GM18508 (cell line): ENCODE measurements around the gene BSND.

ENCODE experiments used
- ATAC-seq: cut with Tn5 transposase; IDR thresholded peaks from one replicate; pipeline ENCODE4 v1.9.1; 2021; ENCODE audit warnings: moderate number of reproducible peaks; ENCODE audit not compliant: insufficient read depth, unreplicated experiment

The BSND gene

DNA sequence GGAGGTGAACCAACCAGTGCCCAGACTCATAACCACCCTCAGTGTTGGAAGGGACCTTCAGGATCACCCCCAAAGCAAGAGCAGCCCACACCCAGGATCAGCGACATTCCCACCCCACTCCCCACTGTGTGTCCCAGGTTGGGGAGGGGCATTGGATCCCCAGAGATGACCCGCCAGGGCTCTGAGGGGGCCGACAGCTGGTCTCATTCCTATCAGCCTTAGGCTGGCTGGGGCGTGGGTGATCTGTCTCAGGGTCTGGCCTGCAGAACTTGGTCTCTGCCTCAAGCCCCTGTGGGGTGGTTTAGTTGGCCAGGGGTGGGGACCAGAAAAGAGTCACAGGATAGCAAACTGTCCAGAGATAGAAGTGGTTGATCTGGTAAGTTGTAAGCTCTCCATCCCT, 7.8 kb upstream of the BSND start:
- no peak for ATAC-seq

DNA sequence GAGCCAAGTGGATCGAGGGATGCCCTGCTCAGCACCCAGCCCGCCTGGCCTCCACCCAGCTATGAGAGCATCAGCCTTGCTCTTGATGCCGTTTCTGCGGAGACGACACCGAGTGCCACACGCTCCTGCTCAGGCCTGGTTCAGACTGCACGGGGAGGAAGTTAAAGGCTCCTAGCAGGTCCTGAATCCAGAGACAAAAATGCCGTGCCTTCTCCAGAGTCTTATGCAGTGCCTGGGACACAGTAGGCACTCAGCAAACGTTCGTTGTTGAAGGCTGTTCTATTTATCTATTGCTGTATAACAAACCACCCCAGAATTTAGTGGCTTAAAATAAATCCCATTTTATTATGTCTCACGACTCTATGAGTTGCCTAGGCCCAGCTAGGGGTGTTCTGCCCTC, 6.8 kb upstream of the BSND start:
- no peak for ATAC-seq

DNA sequence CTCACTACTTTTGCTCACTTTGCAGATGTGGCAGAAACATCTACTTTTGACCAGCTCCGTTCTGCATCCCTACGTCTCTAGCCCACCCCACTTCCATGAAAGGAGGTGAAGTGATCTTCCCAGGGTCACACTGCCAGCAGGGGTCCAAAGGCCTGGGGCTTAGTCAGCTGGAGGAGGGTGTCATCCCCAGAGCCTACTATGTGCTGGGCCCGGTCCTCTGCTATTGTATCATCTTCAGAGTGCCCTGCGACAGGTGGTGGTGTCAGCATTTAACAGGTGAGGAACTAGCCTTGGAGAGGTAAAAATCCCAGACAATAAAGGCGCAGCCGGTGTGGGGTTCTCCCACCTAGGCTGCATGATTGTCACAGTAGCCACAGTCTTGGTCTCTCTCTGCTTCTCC, 5.6 kb upstream of the BSND start:
- no peak for ATAC-seq

DNA sequence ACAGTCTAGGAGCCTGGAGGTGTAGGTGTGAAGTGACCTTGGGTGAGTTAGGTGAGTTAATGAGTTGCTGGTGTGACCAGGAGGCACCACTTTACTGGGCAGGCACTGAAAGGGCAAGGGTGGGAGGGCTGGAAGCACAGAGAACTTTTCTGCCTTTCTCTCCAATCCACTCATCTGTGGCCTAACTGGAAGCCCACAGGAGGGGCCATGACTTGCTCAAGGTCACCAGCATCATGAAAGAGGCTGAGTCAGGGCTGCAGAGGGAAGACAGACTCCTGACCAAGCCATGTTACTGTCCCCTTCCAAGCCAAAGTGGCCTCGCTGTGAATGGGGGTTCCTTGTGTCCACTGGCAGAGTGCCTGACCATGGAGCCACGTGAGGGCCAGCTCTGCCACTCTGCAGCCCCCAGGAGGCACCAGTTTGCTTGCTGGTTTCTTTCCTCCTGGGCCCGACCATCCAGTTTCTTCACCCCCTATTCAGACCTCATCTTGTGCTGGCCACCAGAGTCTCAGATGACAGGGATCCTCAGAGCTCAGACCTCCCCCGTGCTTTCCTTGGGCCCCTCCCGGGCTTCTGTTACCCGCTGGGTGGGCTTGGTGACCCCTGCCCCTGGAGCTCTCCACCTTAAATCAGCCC, 4.3 kb upstream of the BSND start:
- no peak for ATAC-seq

DNA sequence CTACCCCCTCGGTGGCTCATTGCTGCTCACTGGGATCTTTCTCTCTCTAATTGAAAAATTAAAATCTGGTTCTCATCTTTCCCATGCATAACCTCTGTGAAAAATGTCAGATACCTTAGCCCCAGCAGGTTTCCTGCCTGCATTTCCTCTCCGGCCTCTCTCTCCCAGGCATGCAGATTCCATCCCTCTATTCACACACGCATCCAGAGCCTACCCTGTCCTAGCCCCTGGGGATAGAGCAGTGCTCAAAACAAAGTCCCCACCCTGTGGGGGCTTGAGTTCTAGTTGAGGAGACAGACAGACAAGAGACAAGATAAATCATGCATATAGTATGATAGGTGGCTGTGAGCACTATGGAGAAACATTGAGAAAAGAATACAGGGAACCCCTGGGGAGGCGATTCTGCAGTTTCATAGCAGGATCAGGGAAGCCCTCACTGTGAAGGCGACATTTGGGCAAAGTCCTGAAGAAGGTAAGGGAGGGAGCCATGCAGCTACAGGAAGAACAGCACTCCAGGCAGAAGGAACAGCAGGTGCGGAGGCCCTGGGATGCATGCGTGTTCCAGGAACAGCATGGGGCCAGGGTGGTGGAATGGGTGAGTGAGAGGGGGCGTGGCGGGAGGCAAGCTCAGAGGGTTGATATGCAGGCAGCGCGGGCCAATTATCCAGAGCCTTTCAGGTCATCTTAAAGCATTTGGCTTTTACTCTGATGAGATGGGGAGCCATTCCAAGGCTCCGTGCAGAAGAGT, 3.5 kb upstream of the BSND start:
- ATAC-seq: no peak

DNA sequence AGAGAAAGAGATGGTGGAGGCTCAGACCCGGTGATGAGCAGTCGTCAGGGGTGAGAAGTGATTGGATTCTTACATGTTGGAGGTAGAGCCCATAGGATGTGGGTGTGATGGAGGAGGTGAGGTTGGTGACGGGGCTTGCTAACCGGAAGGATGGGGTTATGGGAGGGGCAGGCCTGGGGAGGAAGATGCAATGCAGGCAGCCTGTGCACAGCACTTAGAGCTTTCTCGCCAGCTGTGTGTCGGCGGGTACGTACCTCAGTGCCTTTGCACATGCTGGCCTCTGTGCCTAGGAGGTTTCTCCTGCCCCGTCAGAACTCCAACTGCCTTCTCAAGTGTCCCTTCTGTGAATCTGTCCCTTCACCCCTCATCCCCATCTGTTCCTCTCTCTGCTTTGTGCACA, 2.9 kb upstream of the BSND start:
- no peak for ATAC-seq

DNA sequence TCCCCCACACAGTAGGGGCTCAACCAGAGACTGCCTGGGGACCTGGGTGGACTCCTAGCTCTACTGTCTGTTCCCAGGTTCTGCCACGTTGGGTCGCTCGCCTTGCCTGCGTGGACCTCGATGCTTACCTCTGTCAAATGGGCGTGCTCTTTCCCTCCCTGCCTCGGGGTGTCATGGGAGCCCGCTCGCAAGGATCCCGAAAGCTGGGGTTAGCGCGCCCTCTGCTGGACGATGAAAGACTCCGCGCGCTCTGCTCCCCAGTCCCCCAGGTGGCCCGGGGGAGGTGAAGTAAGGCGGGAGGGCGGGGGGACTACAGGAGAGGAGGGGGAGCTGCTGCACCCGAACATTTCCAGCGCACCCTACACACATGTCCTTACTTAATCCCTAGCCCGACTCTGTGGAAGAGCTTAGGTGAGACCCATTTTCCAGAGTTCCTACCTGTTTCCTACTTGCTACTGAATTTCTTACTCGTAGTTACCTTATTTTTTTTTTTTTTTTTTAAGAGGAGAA, 2.3 kb upstream of the BSND start:
- ATAC-seq: no peak

DNA sequence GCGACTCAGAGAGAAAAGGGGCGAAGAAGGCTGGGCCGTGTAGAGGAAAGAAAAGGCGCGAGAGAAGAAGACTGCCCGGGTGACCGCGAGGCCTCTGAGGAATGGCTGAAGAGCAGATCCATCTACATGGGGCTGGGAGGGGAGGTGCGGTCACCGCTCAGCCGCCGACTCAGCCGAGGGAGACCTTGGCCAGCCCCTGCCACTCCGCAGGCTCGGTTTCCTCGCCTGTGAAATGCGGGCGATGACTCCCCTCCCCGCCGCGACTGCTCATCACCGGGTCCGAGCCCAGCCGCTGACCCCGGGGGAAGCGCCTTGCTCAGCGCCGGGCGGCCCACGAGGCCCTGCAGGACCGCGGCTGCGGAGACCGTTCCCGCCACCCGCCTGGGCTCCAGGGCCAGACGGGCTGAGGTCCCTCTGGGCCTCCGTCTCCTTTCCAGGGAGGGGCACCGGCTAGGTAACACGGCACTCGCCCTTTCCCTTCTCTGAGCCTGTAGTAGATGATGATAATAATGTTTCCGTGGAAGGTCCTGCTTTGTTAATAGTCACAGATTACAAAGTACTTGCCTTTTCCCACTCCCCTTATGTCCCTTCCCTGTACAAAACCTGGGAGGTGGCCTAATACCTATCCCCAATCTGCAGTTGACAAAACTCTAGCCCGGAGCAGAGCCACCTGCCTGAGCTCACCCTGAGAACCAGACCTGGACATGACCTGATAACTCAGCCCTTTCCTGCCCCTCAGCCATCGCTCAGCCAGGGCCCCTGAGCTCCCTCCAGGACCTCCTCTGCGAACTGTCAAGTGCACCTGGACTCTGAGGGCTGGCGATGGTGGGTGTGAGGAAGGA, 1.6 kb upstream of the BSND start:
- ATAC-seq: no peak

DNA sequence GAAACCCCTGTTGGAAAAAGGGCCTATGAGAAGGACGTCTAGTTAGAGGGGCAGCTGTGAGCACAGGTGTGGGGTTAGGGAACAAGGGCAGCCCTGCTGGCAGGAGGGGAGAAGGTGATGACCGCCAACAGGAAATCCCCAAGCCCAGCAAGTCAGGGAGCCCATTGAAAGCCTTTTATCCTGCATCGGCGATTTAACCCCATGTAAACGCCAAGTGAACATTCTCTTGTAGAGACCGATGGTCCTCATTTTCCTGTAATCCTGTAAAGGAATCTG, 1.1 kb upstream of the BSND start:
- no peak for ATAC-seq

DNA sequence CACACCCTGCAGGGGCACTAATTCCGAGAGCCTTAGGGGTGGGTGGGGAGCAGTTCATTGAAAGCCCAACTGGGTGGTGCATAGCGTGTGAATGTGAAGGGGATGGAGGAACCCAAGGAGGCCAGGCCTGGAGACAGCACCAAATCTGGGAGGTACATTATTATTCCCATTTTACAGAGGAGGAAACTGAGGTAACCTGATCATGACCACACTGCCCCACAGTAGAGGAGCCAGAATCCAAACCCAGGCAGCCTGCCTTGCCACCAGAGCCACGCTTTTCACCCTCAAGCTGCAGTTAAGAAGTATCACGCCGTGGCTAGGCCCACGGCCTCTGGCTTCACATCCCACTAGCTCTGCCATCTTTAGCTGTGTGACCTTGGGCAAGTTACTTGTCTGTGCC, 633 bp upstream of the BSND start:
- ATAC-seq: no peak

DNA sequence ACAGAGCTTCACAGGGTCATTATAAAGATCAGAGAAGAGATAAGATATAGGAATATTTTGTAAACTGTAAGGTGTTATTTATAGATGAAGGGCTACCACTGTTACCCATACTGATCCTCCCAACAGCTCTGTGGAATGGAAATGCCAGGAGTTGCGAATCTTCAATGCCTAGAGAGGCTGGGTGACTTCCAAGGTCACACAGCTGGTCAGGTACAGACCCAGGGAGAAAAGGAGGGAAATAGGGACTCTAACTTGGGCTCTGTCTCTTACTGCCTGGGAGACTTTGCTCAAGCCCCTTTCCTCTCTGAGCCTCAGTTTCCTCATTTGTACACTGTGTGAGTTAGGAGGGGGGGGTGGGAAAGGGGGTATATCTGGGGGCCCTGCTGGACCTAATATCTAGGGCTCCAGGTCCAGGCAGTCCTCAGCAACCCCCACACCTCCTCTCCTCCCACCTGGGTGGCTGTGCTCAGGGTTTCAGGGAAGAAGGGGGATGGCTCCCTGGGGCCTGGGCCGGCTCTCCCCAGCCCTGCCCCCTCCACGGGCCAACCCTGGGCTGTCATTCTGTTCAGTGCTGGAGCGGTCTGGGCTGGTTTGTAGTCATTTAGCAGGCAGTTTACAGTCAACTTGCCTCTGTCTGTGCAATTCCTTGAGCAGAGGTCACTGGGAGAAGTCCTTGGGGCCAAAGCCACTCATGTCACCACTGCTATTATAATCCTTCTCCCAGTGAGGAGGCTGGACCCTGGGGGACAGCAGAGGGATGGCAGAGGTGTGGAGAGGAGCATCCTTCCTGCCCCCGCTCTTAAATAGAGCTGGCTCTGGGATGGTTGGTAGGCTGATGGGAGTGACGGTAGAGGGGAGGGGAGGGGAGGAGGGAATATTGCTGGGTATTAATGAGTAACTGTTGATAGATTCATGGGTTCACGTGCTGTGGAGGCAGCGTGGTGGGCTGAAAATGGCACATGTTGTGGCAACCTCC, 1.7 kb downstream of the BSND start:
- ATAC-seq: no peak

DNA sequence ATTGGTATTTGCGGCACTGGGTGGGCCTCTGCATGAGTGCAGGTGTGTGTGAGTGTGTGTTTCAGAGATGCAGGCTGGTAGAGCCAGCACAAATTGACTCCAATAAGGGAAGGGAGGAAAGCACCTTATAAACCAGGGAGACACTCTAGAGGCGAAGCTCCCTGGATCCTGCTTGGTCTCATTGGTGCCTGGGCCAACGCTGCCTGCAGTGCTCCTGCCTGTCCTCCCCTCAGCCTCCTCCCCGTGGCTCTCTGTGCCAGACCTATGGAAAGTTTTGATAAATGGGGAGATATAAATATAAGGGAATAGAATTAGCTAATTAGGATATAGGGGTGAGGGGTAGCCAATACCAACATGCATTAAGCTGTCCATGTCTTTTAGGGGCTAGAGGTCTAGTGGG, 2.6 kb downstream of the BSND start:
- ATAC-seq: no peak

DNA sequence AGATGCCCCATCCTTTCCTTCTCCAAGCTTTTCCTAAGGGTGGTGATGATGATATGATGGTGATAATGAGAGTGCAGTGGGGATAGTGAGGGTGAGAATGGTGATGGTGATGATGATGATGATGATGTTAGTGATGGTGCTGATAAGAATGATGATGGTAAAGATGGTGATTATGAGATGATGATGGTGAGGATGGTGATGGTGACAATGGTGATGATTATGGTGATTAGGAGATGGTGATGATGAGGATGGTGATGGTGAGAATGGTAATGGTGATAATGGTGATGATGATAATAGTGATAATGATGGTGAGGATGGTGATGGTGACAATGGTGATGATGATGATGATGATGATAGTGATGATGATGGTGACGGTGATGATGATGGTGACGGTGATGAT, 4.0 kb downstream of the BSND start:
- ATAC-seq: no peak

DNA sequence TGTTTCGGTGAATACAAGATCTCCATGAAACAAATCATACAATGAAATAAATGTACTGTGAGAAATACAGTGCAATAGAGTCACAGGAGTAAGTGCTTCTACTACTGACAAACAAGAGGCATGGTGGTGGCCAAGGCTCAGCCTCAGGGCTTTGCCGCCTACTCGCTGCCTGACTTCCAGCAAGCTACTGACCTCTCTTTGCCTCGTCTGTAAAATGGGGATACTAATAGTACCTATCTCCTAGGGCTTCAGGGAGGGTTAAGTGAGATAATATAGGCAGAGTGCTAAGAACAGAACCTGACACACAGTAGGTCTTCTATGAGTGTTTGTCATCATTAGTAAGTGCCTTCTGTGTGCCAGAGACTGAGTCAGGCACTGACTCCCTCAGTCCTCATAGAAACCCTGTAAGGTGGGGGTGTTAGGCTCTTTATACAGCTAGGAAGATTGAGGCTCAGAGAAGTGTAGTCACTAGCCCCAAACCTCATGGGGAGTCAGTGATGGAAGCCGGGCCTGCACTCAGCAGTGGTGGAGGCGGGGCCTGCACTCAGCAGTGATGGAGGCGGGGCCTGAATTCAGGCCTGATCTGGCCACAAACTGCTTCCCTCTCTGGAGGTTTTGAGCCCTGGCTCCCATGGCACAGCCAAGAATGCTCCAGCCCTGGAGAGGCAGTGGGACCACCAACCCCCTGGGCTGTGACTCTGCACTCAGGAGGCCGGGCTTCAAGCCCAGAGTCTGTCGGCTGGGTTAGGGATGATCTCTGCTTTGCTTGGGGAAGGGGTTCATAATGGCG, 6.8 kb downstream of the BSND start:
- ATAC-seq: no peak

DNA sequence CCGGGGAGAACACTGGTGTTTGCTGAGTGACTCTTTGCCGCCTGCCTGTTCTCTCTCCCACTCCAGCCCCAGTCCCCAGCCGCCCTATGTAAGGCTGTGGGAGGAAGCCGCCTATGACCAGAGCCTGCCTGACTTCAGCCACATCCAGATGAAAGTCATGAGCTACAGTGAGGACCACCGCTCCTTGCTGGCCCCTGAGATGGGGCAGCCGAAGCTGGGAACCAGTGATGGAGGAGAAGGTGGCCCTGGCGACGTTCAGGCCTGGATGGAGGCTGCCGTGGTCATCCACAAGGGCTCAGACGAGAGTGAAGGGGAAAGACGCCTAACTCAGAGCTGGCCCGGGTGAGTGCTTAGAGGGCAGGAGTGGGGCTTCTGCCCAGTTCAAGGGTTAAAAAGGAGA, 8.2 kb downstream of the BSND start:
- no peak for ATAC-seq

DNA sequence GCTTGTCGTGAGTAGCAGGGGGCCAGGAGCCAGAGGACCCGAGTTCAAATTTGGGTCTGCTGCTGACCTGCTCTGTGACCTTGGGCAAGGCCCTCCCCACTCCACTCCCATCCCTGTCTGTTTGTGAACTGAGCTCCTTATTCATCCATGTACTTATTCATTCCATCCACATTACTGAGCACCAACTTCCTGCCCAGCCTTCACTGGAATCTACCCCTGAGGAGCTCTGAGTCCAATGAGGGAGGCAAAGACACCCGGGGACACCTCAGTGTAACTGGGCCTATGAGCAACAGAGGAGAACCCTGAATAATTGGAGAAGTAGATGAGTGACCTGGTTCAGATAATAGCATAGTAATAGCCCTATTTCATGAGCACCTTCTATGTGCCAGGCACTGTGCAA, 8.9 kb downstream of the BSND start:
- ATAC-seq: no peak

DNA sequence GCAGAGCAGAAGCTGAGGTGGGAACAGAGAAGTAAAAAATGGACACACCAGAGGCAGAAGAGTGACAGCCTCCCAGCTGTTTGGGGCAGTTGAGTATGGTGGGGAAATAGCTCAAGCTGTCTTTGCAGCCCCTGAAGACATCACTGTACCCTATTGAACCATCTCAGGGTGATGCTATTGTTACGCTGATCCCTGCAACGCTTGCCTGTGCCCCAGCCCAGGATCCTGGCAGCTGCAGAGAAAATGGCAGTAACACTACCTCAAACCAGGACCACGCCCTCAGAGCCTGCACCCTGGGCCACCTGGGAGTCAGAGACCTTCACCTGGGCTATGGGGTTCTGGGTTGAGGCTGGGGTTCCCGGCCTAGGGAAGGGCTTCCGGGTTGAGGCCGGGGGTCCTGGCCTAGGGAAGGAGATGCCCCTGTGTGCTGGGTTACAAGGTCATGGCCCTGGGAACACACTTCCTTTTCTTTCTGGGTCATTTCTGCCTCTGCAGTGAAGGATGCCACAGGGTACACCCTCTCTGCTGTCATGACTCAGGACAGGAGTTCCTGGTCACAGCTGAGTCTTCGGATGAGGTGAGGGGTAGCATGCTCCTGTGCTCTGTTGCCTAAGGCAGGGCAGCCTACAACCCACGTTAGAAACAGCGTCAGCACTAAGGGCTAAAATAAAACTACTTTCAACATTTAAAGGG, 11.6 kb downstream of the BSND start:
- no peak for ATAC-seq

DNA sequence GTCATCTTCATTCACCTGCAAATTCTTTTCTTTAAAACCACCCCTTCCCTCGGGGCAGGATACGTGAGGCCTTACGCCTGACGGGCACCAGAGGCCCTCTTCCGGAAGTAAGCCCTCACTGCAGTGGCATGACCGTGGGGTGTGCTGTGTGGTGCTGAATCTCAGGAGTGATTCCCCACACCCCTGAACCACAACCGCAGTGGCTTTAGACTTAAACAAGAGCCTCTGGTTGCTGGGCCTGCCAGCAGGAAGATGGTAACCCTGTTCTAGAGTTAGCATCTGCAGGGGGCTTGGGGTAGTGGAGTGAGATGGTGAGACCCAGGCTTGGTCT, 12.1 kb downstream of the BSND start:
- no peak for ATAC-seq

DNA sequence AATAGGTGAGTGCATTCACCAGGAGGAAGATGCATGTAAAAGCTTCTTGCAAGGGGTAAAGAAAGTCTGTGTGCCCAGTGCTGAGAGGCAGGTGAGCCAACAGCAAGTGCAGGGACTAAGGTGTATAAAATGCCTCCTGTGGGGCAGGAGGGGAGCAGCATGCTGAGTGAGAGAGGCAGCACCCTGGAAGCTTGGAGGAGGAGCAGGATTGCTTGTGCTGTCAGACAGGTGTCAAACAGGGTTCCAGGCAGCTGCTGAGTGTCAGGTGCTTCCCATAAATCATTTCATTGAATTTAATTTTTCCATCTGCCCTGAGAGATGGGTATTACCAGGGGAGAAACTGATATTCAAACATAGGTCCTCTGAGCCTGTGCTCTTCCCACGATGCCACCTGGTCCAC, 13.9 kb downstream of the BSND start:
- ATAC-seq: no peak
